ENCODE data around the gene SOX9.

The SOX9 gene

GRCh38 chr17:72087876-72088275 lies 32.9 kb upstream of the SOX9 start:
- in situ Hi-C loops (cut with HindIII; ENCODE audit: low sequenced_read_pairs) = no loop called here
- no peak for TF ChIP-seq CTCF (IDR thresholded peaks at IDR 0.05; ENCODE audit: low read depth, low read length)
- no peak for DNase-seq (ENCODE audit: low read depth, low spot score)
- H3K4me3 ChIP-seq (ENCODE audit: low read depth, low read length) = no peak overlapping the region

- DNase-seq (ENCODE audit: low read depth, low spot score) = no peak
- H3K4me3 ChIP-seq (ENCODE audit: low read depth, low read length) = no peak overlapping the region
- no peak for TF ChIP-seq CTCF (IDR thresholded peaks at IDR 0.05; ENCODE audit: low read depth, low read length)
- in situ Hi-C loops (cut with HindIII; ENCODE audit: low sequenced_read_pairs) = no loop called here
These were observed 31.3 kb upstream of the SOX9 start for GRCh38 chr17:72089453-72089987.

- in situ Hi-C loops (cut with HindIII; ENCODE audit: low sequenced_read_pairs) = no loop called here
- no peak for DNase-seq (ENCODE audit: low read depth, low spot score)
These were observed 30.7 kb upstream of the SOX9 start for GRCh38 chr17:72090108-72090507.

GRCh38 chr17:72092710-72093322 lies 28.0 kb upstream of the SOX9 start:
- DNase-seq (ENCODE audit: low read depth, low spot score) = no peak
- no peak for TF ChIP-seq CTCF (IDR thresholded peaks at IDR 0.05; ENCODE audit: low read depth, low read length)
- H3K4me3 ChIP-seq (ENCODE audit: low read depth, low read length) = no peak overlapping the region
- in situ Hi-C loops (cut with HindIII; ENCODE audit: low sequenced_read_pairs) = no loop called here

More at GRCh38 chr17:72090108-72090507, 30.7 kb upstream of the SOX9 start:
- no peak overlapping the region for H3K4me3 ChIP-seq (ENCODE audit: low read depth, low read length)
- no peak for TF ChIP-seq CTCF (IDR thresholded peaks at IDR 0.05; ENCODE audit: low read depth, low read length)

GRCh38 chr17:72093707-72094106 lies 27.1 kb upstream of the SOX9 start:
- no peak for DNase-seq (ENCODE audit: low read depth, low spot score)
- TF ChIP-seq CTCF (IDR thresholded peaks at IDR 0.05; ENCODE audit: low read depth, low read length) = no peak
- no peak overlapping the region for H3K4me3 ChIP-seq (ENCODE audit: low read depth, low read length)
- in situ Hi-C loops (cut with HindIII; ENCODE audit: low sequenced_read_pairs) = no loop called here

GRCh38 chr17:72095316-72095715 lies 25.5 kb upstream of the SOX9 start:
- H3K4me3 ChIP-seq (ENCODE audit: low read depth, low read length) = no peak overlapping the region
- TF ChIP-seq CTCF (IDR thresholded peaks at IDR 0.05; ENCODE audit: low read depth, low read length) = no peak
- DNase-seq (ENCODE audit: low read depth, low spot score) = no peak
- in situ Hi-C loops (cut with HindIII; ENCODE audit: low sequenced_read_pairs) = no loop called here

All from astrocyte of the spinal cord (primary cell).